Left ventricle myocardium inferior (tissue), 1 donor: ENCODE data around the gene TBC1D14. TPM values are rescaled to one million over a fixed set of nuclear protein-coding genes. Genes with fewer than 3 reads are reported as not detected.

Experiments
- DNase-seq: peaks from one replicate; pipeline ENCODE4 v3.0.0-alpha.2; 2020
- H3K27ac ChIP-seq: fragments of 200-600 bp; replicated peaks from 2 replicates; pipeline ENCODE4 v1.8.0; 2021
- H3K27me3 ChIP-seq: fragments of 200-600 bp; 2 replicates; pipeline ENCODE4 v1.8.0; 2021; ENCODE audit warnings: low read depth
- H3K36me3 ChIP-seq: fragments of 200-600 bp; 2 replicates; pipeline ENCODE4 v1.8.0; 2021
- H3K4me1 ChIP-seq: fragments of 200-600 bp; 2 replicates; pipeline ENCODE4 v1.8.0; 2021
- H3K4me3 ChIP-seq: fragments of 200-600 bp; 2 replicates; pipeline ENCODE4 v1.8.0; 2021; ENCODE audit warnings: mild to moderate bottlenecking, moderate library complexity
- H3K9me3 ChIP-seq: fragments of 200-600 bp; replicated peaks from 2 replicates; pipeline ENCODE4 v1.8.0; 2021
- CTCF ChIP-seq: fragments of 200-600 bp; IDR thresholded peaks from 2 replicates; pipeline ENCODE4 v1.8.0; 2021; ENCODE audit warnings: antibody characterized with exemption, mild to moderate bottlenecking, borderline replicate concordance
- intact Hi-C: fragments of 100-400 bp; cut with micrococcal nuclease; formaldehyde crosslinking; loops from one replicate; pipeline ENCODE4 v1.11.0; 2022
- total RNA-seq: library from RNA; stranded (reverse); fragmentation: NEBNext Ultra II Directional; extraction: Animal tissue kit (Norgen Biotek cat#: 25700); gene quantifications from one replicate; pipeline ENCODE4 v1.2.1, GENCODE V29; 2021
- donor health status: DM: no; HTN: yes; CAD: no; lungs with severe emphysema.

The TBC1D14 gene
- total RNA-seq, 1 donor from 2014 or later, result 36.1 TPM

GRCh38 chr4:7032596-7032995, 123.0 kb downstream of the TBC1D14 start:
- no peak overlapping the region for H3K27ac ChIP-seq
- peaks cover 42% of the 10 kb centered on the region for H3K36me3 ChIP-seq
- no peaks in the 10 kb centered on the region for H3K27me3 ChIP-seq
- no peaks in the 10 kb centered on the region for H3K4me1 ChIP-seq
- H3K9me3 ChIP-seq, result no peaks in the 10 kb centered on the region
- no peak for TF ChIP-seq CTCF
- DNase-seq, result no peak
- no peak overlapping the region for H3K4me3 ChIP-seq
- intact Hi-C loops, result no loop called here

- H3K4me1 ChIP-seq, result no peaks in the 10 kb centered on the region
- TF ChIP-seq CTCF, result no peak
- H3K4me3 ChIP-seq, result no peak overlapping the region
- peaks cover 33% of the 10 kb centered on the region for H3K36me3 ChIP-seq
- H3K27ac ChIP-seq, result no peak overlapping the region
- H3K9me3 ChIP-seq, result no peaks in the 10 kb centered on the region
- intact Hi-C loops, result no loop called here
- no peak for DNase-seq
- H3K27me3 ChIP-seq, result no peaks in the 10 kb centered on the region
These were observed 124.8 kb downstream of the TBC1D14 start for GRCh38 chr4:7034262-7035081.

GRCh38 chr4:7037425-7037824, 127.8 kb downstream of the TBC1D14 start:
- DNase-seq, result no peak

GRCh38 chr4:7040765-7041164, 131.1 kb downstream of the TBC1D14 start:
- intact Hi-C loops, result no loop called here
- H3K9me3 ChIP-seq, result no peaks in the 10 kb centered on the region
- H3K36me3 ChIP-seq, result no peaks in the 10 kb centered on the region

More at GRCh38 chr4:7037425-7037824, 127.8 kb downstream of the TBC1D14 start:
- Histone ChIP-seq H3K36me3 (peaks cover 5% of the 10 kb centered on the region), H3K27me3 (no peaks in the 10 kb centered on the region), H3K4me1 (peaks cover 17% of the 10 kb centered on the region), H3K9me3 (no peaks in the 10 kb centered on the region), H3K27ac (no peak overlapping the region), H3K4me3 (no peak overlapping the region)
- intact Hi-C loops, result no loop called here
- no peak for TF ChIP-seq CTCF

GRCh38 chr4:7041246-7041645, 131.6 kb downstream of the TBC1D14 start:
- no peaks in the 10 kb centered on the region for H3K27me3 ChIP-seq
- no peak overlapping the region for H3K27ac ChIP-seq
- intact Hi-C loops, result no loop called here
- no peak for TF ChIP-seq CTCF
- peaks cover 49% of the 10 kb centered on the region for H3K4me1 ChIP-seq
- H3K9me3 ChIP-seq, result no peaks in the 10 kb centered on the region
- H3K4me3 ChIP-seq, result no peak overlapping the region
- no peaks in the 10 kb centered on the region for H3K36me3 ChIP-seq
- no peak for DNase-seq

More at GRCh38 chr4:7040765-7041164, 131.1 kb downstream of the TBC1D14 start:
- Histone ChIP-seq H3K27ac (no peak overlapping the region), H3K27me3 (no peaks in the 10 kb centered on the region), H3K4me1 (peaks cover 44% of the 10 kb centered on the region), H3K4me3 (no peak overlapping the region)
- no peak for DNase-seq
- no peak for TF ChIP-seq CTCF
